Measurements from ENCODE around the gene GTSF1L. TPM values are rescaled to one million over a fixed set of nuclear protein-coding genes. Genes with fewer than 3 reads are reported as not detected.
A peak's percentile ranks its signal among the peaks of the same experiment; 100 is the strongest.

GTSF1L gene
- total and polyA plus RNA-seq, 2 experiments from 2014 or later, result not detected

DNA sequence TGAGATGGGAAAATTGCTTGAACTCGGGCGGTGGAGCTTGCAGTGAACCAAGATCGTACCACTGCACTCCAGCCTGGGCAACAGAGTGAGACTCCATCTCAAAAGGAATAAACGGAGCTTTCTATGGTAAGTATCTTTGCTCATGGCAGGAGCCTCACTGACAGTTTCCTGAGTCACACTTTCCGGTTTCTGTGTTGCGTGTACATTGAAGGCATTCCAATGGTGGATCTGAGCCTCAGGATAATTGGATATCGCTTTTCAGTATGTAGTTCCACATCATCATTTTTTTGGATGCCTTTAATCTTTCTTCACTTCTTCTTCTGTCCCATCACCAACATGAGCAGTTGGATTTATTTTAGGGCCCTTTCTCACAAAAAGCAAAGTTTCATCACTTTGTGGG is 28.6 kb upstream of the GTSF1L start:
- Histone ChIP-seq H3K4me1 (ENCODE audit: insufficient read depth) (peaks cover 32% of the 10 kb centered on the region), H3K36me3 (ENCODE audit: low read depth) (no peaks in the 10 kb centered on the region), H3K9me2 (ENCODE audit: insufficient read depth) (no peaks in the 10 kb centered on the region), H3F3A (ENCODE audit: insufficient read depth) (peaks cover 38% of the 10 kb centered on the region), H3K27me3 (replicated peaks; ENCODE audit: insufficient read depth) (no peaks in the 10 kb centered on the region), H3K4me3 (no peak overlapping the region), H3K9ac (0 out of 2 replicates have a peak overlapping the region, but pooled peaks have one; percentile 19), H3K79me2 (ENCODE audit: insufficient read depth) (no peaks in the 10 kb centered on the region), H4K20me1 (ENCODE audit: insufficient read depth) (no peaks in the 10 kb centered on the region), H3K4me2 (ENCODE audit: unreplicated experiment) (no peak overlapping the region), H3K9me3 (ENCODE audit: low read depth) (no peaks in the 10 kb centered on the region), H2AFZ (peak overlapping the region; percentile 31), H3K27ac (peak overlapping the region; percentile 81)
- peak; percentile 88 for DNase-seq
- TF ChIP-seq EZH2phosphoT487 (IDR thresholded peaks at IDR 0.05; ENCODE audit: insufficient read depth, low read depth) (no peak), EZH2 (IDR thresholded peaks at IDR 0.05; ENCODE audit: insufficient read depth, poor library complexity, severe bottlenecking) (no peak)
- WGBS, 2 experiments (ENCODE audit: low coverage in 1 of 2, low lambda C conversion rate in 2 of 2, missing lambda C conversion rate in 2 of 2), result 36 to 43% methylated on average over 7 of the region's 7 CpGs
- in situ Hi-C loops (cut with MboI), result no loop called here

DNA sequence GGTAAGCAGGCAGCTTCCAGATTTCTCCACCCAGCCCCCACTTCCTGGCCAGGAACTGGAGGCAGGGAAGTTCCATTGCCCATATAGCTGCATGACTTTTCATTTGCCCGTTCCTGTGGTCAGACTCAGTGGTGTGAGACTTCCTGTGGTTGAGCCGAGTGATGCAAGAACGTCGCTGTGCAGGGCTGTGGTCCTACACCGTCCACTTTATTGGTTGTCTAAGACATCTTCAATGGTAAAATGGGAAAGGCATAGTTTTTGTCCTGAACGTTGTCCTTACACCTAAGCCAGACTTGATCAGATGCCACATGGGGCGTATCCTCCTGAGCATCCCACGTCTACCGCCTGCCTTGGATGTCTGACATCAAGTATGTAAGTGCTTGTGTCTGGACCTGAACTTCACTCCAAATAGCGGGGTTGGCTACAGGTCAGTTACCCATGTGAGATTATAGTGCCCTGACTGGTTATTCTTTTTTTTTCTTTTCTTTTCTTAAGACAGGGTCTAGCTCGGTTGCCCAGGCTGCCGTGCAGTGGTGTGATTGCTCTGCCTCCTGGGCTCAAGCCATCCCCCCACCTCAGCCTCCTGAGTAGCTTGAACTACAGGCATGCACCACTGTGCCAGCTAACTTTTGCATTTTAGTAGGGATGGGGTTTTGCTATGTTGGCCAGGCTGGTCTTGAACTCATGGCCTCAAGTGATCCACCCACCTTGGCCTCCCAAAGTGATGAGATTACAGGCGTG is 25.9 kb upstream of the GTSF1L start:
- no peaks in the 10 kb centered on the region for H3K9me2 ChIP-seq (ENCODE audit: insufficient read depth)
- H3K27me3 ChIP-seq (replicated peaks; ENCODE audit: insufficient read depth), result no peaks in the 10 kb centered on the region
- no peak overlapping the region for H3K4me3 ChIP-seq
- peak overlapping the region; percentile 35 for H3K4me2 ChIP-seq (ENCODE audit: unreplicated experiment)
- H3K27ac ChIP-seq, result peak overlapping the region; percentile 44
- WGBS, 2 experiments (ENCODE audit: low coverage in 1 of 2, low lambda C conversion rate in 2 of 2, missing lambda C conversion rate in 2 of 2), result 63 to 64% methylated on average over 13 of the region's 13 CpGs
- peaks cover 32% of the 10 kb centered on the region for H3K4me1 ChIP-seq (ENCODE audit: insufficient read depth)
- H3K9me3 ChIP-seq (ENCODE audit: low read depth), result no peaks in the 10 kb centered on the region
- no peak for TF ChIP-seq EZH2 (IDR thresholded peaks at IDR 0.05; ENCODE audit: insufficient read depth, poor library complexity, severe bottlenecking)
- no peak for TF ChIP-seq EZH2phosphoT487 (IDR thresholded peaks at IDR 0.05; ENCODE audit: insufficient read depth, low read depth)
- in situ Hi-C loops (cut with MboI), result loop anchor here (5.0 kb wide), 1 partner anchor 330 kb away; no protein-coding TSS in a partner anchor
- H3K9ac ChIP-seq, result no peak overlapping the region
- H3K79me2 ChIP-seq (ENCODE audit: insufficient read depth), result no peaks in the 10 kb centered on the region
- H3K36me3 ChIP-seq (ENCODE audit: low read depth), result no peaks in the 10 kb centered on the region
- peak; percentile 87 for DNase-seq
- no peaks in the 10 kb centered on the region for H4K20me1 ChIP-seq (ENCODE audit: insufficient read depth)
- H3F3A ChIP-seq (ENCODE audit: insufficient read depth), result peaks cover 38% of the 10 kb centered on the region
- H2AFZ ChIP-seq, result no peak overlapping the region

DNA sequence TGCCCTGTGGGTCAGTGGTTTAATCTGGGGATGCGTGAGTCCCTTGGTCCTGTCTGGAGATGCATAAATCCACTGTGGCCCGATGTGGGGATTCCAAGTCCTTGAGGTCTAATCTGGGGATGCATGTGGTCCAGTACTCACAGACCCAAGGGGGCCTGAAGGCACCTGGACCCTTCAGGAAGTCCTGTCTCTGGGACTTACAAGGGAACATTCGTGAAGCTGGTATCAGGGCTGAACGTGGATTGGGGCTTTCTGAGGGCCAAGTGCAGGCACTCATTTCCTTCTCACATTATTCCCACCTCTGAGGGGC is 25.2 kb upstream of the GTSF1L start:
- Histone ChIP-seq H3K4me3 (no peak overlapping the region), H2AFZ (no peak overlapping the region), H3K27ac (peak overlapping the region; percentile 44), H3K4me1 (ENCODE audit: insufficient read depth) (peaks cover 32% of the 10 kb centered on the region), H3K9ac (no peak overlapping the region), H3K9me2 (ENCODE audit: insufficient read depth) (no peaks in the 10 kb centered on the region), H3K4me2 (ENCODE audit: unreplicated experiment) (peak overlapping the region; percentile 29), H3K79me2 (ENCODE audit: insufficient read depth) (no peaks in the 10 kb centered on the region), H3F3A (ENCODE audit: insufficient read depth) (peaks cover 38% of the 10 kb centered on the region), H3K36me3 (ENCODE audit: low read depth) (no peaks in the 10 kb centered on the region), H3K27me3 (replicated peaks; ENCODE audit: insufficient read depth) (no peaks in the 10 kb centered on the region), H3K9me3 (ENCODE audit: low read depth) (no peaks in the 10 kb centered on the region), H4K20me1 (ENCODE audit: insufficient read depth) (no peaks in the 10 kb centered on the region)
- TF ChIP-seq EZH2phosphoT487 (IDR thresholded peaks at IDR 0.05; ENCODE audit: insufficient read depth, low read depth) (no peak), EZH2 (IDR thresholded peaks at IDR 0.05; ENCODE audit: insufficient read depth, poor library complexity, severe bottlenecking) (no peak)
- 93 to 97% methylated on average over 4 of the region's 4 CpGs for WGBS, 2 experiments (ENCODE audit: low coverage in 1 of 2, low lambda C conversion rate in 2 of 2, missing lambda C conversion rate in 2 of 2)
- no peak for DNase-seq
- in situ Hi-C loops (cut with MboI), result loop anchor here (5.0 kb wide), 1 partner anchor 330 kb away; no protein-coding TSS in a partner anchor

DNA sequence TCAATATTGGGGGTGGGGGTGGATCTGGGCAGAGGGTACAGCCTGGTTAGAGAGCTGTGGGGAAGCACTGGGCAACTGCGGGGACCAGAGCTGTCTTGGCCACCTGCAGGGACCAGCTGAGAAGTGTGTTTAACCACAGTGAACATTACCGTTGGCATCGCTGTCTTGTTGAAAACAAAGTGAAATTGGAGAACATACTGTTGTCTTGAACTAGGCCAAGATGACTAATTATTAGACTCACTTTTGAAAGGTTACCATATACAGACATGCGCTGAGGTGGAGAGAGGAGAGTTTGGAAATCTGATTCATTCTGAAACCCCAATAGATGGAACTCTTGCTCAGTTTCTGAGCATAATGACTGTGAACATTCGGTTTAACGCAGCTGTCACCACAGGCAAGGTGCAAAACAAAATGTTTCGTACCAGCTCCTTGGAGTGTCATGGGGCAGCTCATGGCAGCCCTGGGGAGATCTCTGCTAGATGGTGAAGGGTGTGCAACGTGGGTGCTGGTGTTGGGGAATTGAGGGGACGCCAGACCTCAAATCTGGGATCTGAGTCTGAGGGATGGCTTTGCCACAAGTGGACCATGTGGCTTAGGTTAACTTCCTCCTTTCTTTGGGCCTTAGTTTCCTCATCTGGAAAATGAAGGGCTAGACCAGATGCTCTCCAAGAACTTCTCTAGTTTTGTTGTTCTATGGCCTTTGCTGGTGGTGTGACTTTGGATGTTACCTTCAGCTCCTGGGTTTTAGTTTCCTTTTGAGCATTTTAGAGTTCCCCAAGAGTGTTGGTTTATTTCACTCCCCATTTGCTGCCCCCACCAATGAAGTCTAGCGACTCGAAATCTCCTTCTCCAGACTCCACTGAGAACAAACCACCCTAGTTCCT is 24.6 kb upstream of the GTSF1L start:
- Histone ChIP-seq H3K9me2 (ENCODE audit: insufficient read depth) (no peaks in the 10 kb centered on the region), H3K27me3 (replicated peaks; ENCODE audit: insufficient read depth) (no peaks in the 10 kb centered on the region), H2AFZ (no peak overlapping the region), H3K9ac (no peak overlapping the region), H3K4me1 (ENCODE audit: insufficient read depth) (peaks cover 32% of the 10 kb centered on the region), H3K79me2 (ENCODE audit: insufficient read depth) (no peaks in the 10 kb centered on the region), H3K4me3 (no peak overlapping the region), H4K20me1 (ENCODE audit: insufficient read depth) (no peaks in the 10 kb centered on the region), H3K27ac (peak overlapping the region; percentile 44), H3K36me3 (ENCODE audit: low read depth) (no peaks in the 10 kb centered on the region), H3K9me3 (ENCODE audit: low read depth) (no peaks in the 10 kb centered on the region), H3K4me2 (ENCODE audit: unreplicated experiment) (peak overlapping the region; percentile 29), H3F3A (ENCODE audit: insufficient read depth) (peaks cover 33% of the 10 kb centered on the region)
- in situ Hi-C loops (cut with MboI), result loop anchor here (5.0 kb wide), 1 partner anchor 331 kb away; no protein-coding TSS in a partner anchor
- no peak for TF ChIP-seq EZH2 (IDR thresholded peaks at IDR 0.05; ENCODE audit: insufficient read depth, poor library complexity, severe bottlenecking)
- TF ChIP-seq EZH2phosphoT487 (IDR thresholded peaks at IDR 0.05; ENCODE audit: insufficient read depth, low read depth), result no peak
- 55 to 58% methylated on average over 11 of the region's 11 CpGs for WGBS, 2 experiments (ENCODE audit: low coverage in 1 of 2, low lambda C conversion rate in 2 of 2, missing lambda C conversion rate in 2 of 2)
- peak; percentile 90 for DNase-seq

Measured in GM23248 (cell line).